Rectal smooth muscle tissue (tissue), 1 donor: ENCODE data around the gene ALDH1L2.
A peak's percentile ranks its signal among the peaks of the same experiment; 100 is the strongest.

Experiments used
- H3K27ac ChIP-seq: one replicate; pipeline ENCODE4 v1.7.0; 2013; ENCODE audit warnings: low read depth, low read length, inconsistent platforms
- H3K27me3 ChIP-seq: one replicate; pipeline ENCODE4 v1.7.0; 2013; ENCODE audit warnings: low read length; ENCODE audit not compliant: control insufficient read depth, insufficient read depth
- H3K36me3 ChIP-seq: one replicate; pipeline ENCODE4 v1.7.0; 2013; ENCODE audit warnings: low read length; ENCODE audit not compliant: control insufficient read depth, insufficient read depth
- H3K4me1 ChIP-seq: one replicate; pipeline ENCODE4 v1.7.0; 2013; ENCODE audit warnings: low read length; ENCODE audit not compliant: control insufficient read depth, insufficient read depth
- H3K4me3 ChIP-seq: one replicate; pipeline ENCODE4 v1.7.0; 2013; ENCODE audit warnings: low read length
- H3K9ac ChIP-seq: one replicate; pipeline ENCODE4 v1.7.0; 2013; ENCODE audit warnings: low read length

ALDH1L2 gene

GRCh38 chr12:105048315-105048714 is 35.9 kb downstream of the ALDH1L2 start:
- Histone ChIP-seq H3K27ac (no peak overlapping the region), H3K4me3 (no peak overlapping the region), H3K4me1 (no peaks in the 10 kb centered on the region), H3K9ac (no peak overlapping the region), H3K27me3 (no peaks in the 10 kb centered on the region), H3K36me3 (no peaks in the 10 kb centered on the region)

GRCh38 chr12:105047308-105047707 is 37.0 kb downstream of the ALDH1L2 start:
- H3K4me3 ChIP-seq, result no peak overlapping the region
- H3K27ac ChIP-seq, result no peak overlapping the region
- no peaks in the 10 kb centered on the region for H3K27me3 ChIP-seq
- no peaks in the 10 kb centered on the region for H3K36me3 ChIP-seq
- no peak overlapping the region for H3K9ac ChIP-seq
- H3K4me1 ChIP-seq, result no peaks in the 10 kb centered on the region

- Histone ChIP-seq H3K4me3 (no peak overlapping the region), H3K27ac (no peak overlapping the region)
Observed at GRCh38 chr12:105041186-105041585, 43.1 kb downstream of the ALDH1L2 start.

GRCh38 chr12:105040476-105040875 is 43.8 kb downstream of the ALDH1L2 start:
- no peak overlapping the region for H3K27ac ChIP-seq
- no peaks in the 10 kb centered on the region for H3K36me3 ChIP-seq
- no peaks in the 10 kb centered on the region for H3K27me3 ChIP-seq
- H3K4me1 ChIP-seq, result no peaks in the 10 kb centered on the region
- H3K9ac ChIP-seq, result no peak overlapping the region
- H3K4me3 ChIP-seq, result no peak overlapping the region

More at GRCh38 chr12:105041186-105041585, 43.1 kb downstream of the ALDH1L2 start:
- Histone ChIP-seq H3K4me1 (no peaks in the 10 kb centered on the region), H3K9ac (no peak overlapping the region), H3K36me3 (no peaks in the 10 kb centered on the region), H3K27me3 (no peaks in the 10 kb centered on the region)

- no peaks in the 10 kb centered on the region for H3K4me1 ChIP-seq
- no peaks in the 10 kb centered on the region for H3K27me3 ChIP-seq
- no peak overlapping the region for H3K9ac ChIP-seq
- H3K36me3 ChIP-seq, result no peaks in the 10 kb centered on the region
- H3K4me3 ChIP-seq, result no peak overlapping the region
- H3K27ac ChIP-seq, result no peak overlapping the region
Observed at GRCh38 chr12:105036937-105037649, 47.2 kb downstream of the ALDH1L2 start.

GRCh38 chr12:105033851-105034250 is 50.4 kb downstream of the ALDH1L2 start:
- Histone ChIP-seq H3K36me3 (no peaks in the 10 kb centered on the region), H3K4me1 (no peaks in the 10 kb centered on the region), H3K9ac (no peak overlapping the region), H3K27ac (no peak overlapping the region), H3K27me3 (no peaks in the 10 kb centered on the region), H3K4me3 (no peak overlapping the region)

GRCh38 chr12:105032703-105033357 is 51.4 kb downstream of the ALDH1L2 start:
- H3K27me3 ChIP-seq, result no peaks in the 10 kb centered on the region
- peaks cover 2% of the 10 kb centered on the region for H3K4me1 ChIP-seq
- H3K4me3 ChIP-seq, result no peak overlapping the region
- H3K36me3 ChIP-seq, result no peaks in the 10 kb centered on the region
- no peak overlapping the region for H3K9ac ChIP-seq
- H3K27ac ChIP-seq, result no peak overlapping the region

GRCh38 chr12:105030820-105031807 is 53.1 kb downstream of the ALDH1L2 start:
- Histone ChIP-seq H3K27me3 (no peaks in the 10 kb centered on the region), H3K9ac (no peak overlapping the region), H3K4me3 (no peak overlapping the region), H3K27ac (no peak overlapping the region), H3K4me1 (peaks cover 5% of the 10 kb centered on the region), H3K36me3 (no peaks in the 10 kb centered on the region)

GRCh38 chr12:105026411-105026810 is 57.8 kb downstream of the ALDH1L2 start:
- H3K9ac ChIP-seq, result no peak overlapping the region
- H3K27ac ChIP-seq, result no peak overlapping the region
- H3K4me3 ChIP-seq, result no peak overlapping the region
- H3K36me3 ChIP-seq, result no peaks in the 10 kb centered on the region
- H3K27me3 ChIP-seq, result no peaks in the 10 kb centered on the region
- peaks cover 15% of the 10 kb centered on the region for H3K4me1 ChIP-seq

GRCh38 chr12:105025890-105026289 is 58.4 kb downstream of the ALDH1L2 start:
- Histone ChIP-seq H3K4me3 (no peak overlapping the region), H3K9ac (no peak overlapping the region), H3K36me3 (no peaks in the 10 kb centered on the region), H3K27ac (peak overlapping the region; percentile 17), H3K4me1 (peaks cover 15% of the 10 kb centered on the region), H3K27me3 (no peaks in the 10 kb centered on the region)

GRCh38 chr12:105024928-105025327 is 59.3 kb downstream of the ALDH1L2 start:
- H3K27ac ChIP-seq, result peak overlapping the region; percentile 21
- no peak overlapping the region for H3K4me3 ChIP-seq

GRCh38 chr12:105020241-105020962 is 63.9 kb downstream of the ALDH1L2 start:
- Histone ChIP-seq H3K27me3 (no peaks in the 10 kb centered on the region), H3K9ac (no peak overlapping the region), H3K27ac (no peak overlapping the region), H3K4me1 (peaks cover 6% of the 10 kb centered on the region), H3K36me3 (no peaks in the 10 kb centered on the region), H3K4me3 (no peak overlapping the region)

More at GRCh38 chr12:105024928-105025327, 59.3 kb downstream of the ALDH1L2 start:
- Histone ChIP-seq H3K9ac (no peak overlapping the region), H3K36me3 (no peaks in the 10 kb centered on the region), H3K27me3 (no peaks in the 10 kb centered on the region), H3K4me1 (peaks cover 15% of the 10 kb centered on the region)
